Stimulated activated CD4-positive, alpha-beta T cell treated with anti-CD3 and anti-CD28 coated beads, TNF-alpha, amount 100 ng/mL, for 1 hour (primary cell): ENCODE data around the gene CEACAM1.
"Not testable (repeated sequence)": the region's sequence is repeated elsewhere in the genome, so short reads cannot be mapped to it uniquely, and the experiment has no call there.

ENCODE experiments used
- DNase-seq, 3 donors: peaks; one replicate each; pipeline ENCODE4 v3.0.0-alpha.2; 2020; ENCODE audit warnings: low read depth in 3 of 3, low spot score in 1 of 3

CEACAM1 gene

DNA sequence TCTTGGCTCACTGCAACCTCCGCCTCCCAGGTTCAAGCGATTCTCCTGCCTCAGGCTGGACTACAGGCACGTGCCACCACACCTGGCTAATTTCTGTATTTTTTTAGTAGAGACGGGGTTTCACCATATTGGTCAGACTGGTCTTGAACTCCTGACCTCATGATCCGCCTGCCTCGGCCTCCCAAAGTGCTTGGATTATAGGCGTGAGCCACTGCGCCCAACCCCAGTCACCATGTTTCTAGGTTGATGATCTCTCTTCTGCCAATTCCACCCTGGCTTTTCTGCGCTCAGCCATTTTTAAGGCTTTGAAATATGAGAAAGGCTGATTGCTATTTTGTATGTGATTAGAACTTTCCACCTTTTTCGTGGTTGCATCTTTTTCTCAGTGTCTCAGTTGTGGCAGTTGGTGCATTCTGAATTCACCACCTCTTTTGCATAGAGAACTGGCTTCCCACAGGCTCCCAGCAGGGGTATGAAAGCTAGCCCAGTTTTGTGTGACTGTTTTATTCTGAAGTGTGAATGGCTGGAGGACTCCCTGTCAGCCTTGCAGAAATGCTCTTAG, 15.5 kb downstream of the CEACAM1 start:
- no peak for DNase-seq

DNA sequence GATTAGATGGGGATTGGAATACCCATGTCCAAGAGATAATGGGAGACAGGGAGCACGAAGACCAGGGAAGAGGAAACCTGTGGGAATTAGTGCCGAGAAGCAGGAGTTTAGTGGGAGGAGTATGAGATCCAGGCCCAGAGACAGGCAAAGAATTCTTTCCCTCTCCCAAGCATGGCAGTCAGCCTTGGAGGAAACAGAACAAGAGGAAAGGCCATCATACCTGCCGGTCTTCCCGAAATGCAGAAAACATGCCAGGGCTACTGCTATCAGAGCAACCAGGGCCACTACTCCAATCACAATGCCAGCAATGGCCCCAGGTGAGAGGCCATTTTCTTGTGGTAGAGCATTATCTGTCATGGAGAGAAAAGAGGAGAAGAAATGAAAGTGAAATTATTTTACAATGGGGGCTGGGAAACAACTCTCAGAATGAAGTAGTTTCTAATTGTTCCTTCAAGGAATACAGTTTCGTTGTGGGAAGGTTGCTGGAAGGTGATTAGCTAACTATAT, 16.1 kb downstream of the CEACAM1 start:
- DNase-seq = no peak

- DNase-seq = no peak
Observed at GRCh38 chr19:42511340-42511739, 16.9 kb downstream of the CEACAM1 start.

GRCh38 chr19:42508892-42509444, 19.3 kb downstream of the CEACAM1 start:
- DNase-seq = no peak

GRCh38 chr19:42505066-42505465, 23.2 kb downstream of the CEACAM1 start:
- no peak for DNase-seq

DNA sequence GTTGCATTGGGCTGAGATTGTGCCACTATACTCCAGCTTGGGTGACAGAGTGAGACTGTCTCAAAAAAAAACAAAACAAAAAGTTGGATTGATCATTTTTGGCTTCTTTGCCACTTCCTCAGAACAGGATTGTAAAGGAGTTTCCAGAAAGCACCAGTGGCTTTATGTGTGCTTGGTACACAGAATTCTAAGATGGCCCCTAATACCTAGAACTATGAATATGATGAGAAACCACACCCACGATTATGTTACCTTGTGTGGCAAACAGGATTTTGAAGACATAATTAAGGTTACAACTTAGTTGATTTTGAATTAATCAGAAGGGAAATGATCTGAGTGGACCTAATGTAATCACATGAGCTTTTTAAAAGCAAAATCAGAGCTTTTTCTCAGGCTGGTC, 26.5 kb downstream of the CEACAM1 start:
- DNase-seq = no peak

- DNase-seq = not testable (repeated sequence)
Observed at GRCh38 chr19:42501243-42501642, 27.0 kb downstream of the CEACAM1 start.

DNA sequence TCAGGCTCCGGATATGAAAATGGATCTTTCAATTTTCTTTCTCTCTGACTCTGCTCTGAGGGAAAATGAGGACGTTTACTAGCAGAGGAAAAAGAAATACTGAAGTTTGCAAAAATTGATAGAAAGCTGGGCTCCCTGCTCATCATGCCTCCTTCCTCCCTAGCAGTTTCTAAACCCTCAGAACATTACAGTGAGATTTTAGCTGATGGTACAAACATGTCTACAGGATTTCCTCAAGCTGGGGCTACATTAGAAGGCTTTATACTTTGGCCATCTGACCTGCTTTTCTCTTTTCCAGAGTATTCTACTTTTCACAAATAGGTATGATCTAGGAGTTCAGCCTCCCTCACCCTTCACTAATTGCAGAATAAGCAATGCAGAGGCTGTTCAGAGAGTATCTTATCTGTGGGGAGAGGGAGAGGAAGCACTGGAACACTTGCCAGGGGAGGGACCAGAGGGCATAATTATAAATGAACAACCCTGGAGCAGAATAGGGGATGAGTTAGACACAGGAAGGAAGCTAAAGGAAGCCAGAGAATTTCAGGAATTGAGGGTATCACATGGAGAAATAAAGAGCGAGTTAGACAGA, 30.0 kb downstream of the CEACAM1 start:
- no peak for DNase-seq

DNA sequence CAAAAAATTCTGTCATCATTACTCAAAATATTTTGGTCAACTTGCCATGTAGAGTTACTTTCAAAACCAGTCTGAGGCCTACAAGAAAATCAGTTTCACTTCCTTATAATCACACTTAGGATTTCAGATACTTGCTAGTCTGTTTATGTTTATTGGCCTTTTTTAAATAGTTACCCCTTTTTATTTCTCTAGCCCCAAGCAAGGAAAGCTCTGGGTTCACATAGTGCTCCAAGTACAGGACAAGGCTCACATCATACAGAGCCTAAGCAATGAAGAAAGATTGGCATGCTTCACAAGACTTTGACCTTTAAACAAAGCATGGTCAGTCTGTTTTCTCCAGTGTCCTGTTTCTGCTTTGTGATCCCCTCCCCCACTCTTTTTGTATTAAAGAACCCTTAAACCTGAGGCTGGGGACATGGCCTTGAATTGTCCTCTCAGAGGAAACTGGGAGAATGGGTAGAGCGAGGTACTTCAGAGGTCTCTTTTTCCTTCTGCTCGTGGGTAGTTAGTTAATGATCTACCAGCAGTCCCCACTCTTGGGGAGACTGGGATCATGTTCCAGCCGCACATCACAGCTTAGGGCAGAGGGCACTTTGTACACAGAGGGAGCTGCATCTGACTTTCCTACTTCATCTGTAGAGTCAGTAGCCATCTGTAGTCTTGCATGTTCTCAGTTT, 30.7 kb downstream of the CEACAM1 start:
- DNase-seq = no peak

DNA sequence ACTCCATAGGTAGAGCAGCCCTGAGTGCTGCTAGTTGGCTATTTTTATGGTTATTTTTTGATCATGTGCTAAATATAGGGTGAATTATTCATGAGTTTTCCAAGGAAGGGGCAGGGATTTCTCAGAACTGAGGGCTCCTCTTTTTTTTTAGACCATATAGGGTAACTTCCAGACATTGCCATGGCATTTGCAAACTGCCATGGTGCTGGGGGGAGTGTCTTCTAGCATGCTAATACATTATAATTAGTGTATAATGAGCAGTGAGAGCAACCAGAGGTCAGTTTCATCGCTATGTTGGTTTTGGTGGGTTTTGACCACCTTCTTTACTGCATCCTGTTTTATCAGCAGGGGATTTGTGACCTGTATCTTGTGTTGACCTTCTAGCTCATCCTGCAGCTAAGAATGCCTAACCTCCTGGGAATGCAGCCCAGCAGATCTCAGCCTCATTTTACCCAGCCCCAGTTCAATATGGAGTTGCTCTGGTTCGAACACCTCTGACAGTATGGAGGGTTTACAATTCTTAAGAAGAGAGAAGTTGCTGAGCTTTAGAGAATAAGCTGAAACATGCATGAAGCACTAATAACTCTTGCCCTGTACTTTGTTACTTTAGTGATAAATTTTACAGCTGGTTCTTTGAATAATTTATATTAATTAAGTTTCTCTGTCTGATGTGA, 31.7 kb downstream of the CEACAM1 start:
- DNase-seq = no peak

DNA sequence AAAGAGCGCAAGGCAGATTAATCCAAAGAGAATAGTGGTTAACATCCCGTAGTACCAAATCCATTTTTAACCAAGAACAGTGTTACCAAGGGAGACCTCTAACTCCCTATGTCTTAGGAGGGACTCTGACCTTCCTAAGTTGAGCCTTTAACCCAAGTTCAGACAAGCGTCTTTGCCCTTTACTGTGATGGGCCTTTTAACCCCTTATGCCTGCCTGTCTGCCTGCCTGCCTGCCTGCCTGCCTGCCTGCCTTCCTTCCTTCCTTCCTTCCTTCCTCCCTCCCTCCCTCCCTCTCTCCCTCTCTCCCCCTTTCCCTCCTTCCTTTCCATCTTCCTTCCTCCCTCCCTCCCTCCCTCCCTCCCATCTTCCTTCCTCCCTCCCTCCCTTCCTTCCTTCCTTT, 32.6 kb downstream of the CEACAM1 start:
- DNase-seq = no peak

DNA sequence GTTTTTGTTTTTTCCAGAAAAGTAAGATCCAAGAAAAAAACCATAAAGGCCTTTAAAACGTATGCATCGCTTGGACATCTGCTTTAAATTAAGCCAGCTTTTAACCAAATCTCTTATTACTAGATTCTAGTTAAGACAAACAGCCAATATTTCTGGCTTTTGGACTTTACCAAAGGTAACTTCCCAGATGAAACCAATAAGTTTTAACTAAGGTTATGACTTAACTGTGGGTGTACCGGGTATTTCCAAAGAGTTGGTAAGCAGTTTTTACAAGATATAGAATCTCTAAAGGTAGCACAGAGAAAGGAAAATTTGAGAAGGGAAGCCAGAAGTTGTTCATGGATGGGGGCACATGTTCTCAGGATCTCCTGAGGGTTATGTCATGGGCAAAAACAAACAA, 34.0 kb downstream of the CEACAM1 start:
- DNase-seq = no peak

DNA sequence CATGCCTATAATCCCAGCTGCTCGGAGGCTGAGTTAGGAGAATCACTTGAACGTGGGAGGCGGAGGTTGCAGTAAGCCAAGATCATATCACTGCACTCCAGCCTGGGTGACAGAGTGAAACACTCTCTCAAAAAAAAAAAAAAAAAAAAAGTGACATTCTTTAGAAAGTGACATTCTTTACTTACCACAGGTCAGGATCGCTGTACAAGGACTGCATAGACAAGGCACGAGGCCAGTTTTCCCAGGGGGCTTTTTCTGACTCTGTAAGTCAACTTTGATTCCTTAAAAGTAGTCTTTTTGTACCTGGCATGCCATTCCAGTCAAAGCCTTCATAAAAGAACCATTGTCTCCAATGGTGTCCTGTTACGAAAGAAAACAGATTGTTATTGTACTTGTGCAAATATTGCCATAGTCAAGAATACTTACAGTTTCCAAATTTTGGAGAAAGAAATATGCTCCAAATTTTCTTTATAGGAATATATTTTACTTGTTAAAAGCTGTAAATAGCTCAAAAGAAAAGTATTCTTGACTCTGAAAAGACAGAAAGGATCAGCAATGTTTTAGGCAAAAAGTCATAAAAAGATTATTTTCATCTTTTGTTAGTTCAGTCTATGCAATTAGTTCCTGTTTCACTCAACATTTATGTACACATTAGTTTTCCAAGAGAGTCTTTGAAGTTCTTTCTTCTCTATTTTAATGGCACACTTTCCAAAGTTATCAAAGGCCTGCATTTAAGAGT, 39.3 kb downstream of the CEACAM1 start:
- no peak for DNase-seq

DNA sequence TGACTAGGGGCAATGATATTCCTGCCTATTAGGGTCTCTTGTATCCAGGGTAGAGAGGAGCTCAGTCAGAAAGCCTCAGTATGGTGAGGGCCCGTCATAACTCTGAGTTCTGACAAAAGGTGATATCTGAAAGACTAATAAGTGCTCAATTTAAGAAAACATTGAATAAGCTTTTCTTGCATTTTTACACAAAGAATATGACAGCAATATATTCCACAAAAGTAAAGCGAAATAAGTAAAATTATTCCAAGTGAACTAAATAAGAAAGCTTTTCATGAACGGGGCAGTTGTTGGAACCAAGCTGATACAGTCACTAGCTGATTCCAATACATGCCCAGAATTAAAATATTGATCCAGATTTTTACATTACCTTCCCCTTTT, 40.5 kb downstream of the CEACAM1 start:
- no peak for DNase-seq

DNA sequence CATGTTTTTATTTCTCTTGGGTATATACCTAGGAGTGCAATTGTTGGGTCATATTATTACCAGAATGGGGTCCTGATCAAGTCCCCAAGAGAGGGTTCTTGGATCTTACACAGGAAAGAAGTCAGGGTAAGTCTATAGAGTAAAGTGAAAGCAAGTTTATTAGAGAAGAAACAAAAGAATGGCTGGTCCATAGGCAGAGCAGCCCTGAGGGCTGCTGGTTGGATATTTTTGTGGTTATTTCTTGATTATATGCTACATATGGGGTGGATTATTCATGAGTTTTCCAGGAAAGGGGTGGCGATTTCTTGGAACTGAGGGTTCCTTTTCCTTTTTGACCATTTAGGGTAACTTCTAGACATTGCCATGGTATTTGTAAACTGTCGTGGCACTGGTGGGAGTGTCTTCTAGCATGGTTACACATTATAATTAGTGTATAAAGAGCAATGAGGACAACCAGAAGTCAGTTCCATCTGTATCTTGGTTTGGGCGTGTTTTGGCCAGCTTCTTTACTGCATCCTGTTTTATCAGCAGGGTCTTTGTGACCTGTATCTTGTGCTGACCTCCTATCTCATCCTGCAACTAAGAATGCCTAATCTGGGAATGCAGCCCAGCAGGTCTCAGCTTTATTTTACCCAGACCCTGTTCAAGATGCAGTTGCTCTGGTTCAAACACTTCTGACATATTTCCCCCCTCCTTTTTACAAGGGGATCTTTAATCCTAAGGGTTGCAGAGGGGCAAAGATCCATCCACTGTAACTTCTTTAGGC, 41.1 kb downstream of the CEACAM1 start:
- no peak for DNase-seq

DNA sequence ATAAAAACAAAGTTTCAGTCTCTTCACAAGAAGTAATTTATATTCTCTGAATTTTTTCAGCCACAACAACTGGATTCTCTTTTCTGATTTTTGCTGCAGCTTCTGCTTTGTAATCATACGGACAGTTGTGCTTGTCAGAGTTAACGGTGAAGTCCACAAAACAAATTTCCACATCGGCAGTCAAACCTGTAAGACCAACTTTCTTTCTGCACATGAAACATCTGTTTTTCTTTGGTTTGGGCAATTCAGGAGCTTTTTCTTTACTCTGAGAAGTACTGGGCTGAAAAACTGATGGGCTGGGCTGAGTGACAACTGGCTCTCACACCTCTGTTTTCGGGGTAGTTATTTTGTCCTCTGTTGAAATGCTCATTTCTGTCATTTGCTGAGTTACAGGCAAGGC, 43.2 kb downstream of the CEACAM1 start:
- not testable (repeated sequence) for DNase-seq

DNA sequence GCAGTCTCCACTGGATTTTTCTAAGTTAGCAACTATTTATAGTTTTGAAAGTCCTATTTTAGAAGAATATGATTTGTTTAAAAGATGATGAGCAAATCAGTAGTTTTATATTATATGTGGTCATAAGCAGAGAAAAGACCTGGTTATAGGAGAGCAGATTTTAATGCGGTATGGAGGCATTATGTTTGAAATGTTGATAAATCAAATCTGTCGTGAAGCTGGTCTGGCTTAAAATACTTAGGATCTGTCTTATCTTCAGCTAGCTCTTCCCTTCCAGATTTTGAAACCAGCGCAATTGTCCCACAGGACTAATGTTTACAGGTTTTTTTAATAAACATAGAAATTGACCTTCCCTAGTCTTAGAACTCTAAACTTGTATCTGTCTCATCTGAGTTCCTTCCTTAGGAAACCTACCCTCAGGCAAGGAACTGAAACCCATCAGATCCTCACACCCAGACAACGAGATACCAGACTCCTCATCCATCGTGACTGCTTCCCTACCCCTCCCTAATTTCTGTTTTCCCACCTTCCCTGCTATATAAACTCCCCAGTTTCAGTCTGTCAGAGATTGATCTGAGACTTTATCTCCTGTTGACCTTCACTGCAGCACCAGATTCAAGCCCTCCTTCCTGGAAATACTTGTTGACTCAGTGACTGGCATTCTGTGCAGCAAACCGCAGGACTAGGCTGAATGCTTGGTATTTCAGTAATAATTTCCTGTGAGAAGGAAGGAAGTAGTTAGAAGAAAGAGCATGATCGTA, 47.8 kb downstream of the CEACAM1 start:
- DNase-seq = no peak

DNA sequence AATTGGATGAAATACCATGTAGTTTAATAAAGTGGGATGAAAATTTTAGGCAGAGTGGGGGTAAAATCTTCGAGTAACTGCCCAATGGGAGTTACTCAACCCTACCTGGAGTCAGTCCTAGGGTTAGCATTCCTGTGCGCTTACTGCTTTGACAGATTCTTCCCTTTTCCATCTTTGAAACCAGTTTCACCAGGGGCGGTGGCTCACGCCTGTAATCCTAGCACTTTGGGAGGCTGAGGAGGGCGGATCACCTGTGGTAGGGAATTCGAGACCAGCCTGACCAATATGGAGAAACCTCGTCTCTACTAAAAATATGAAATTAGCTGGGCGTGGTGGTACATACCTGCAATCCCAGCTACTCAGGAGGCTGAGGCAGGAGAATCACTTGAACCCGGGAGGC, 48.5 kb downstream of the CEACAM1 start:
- no peak for DNase-seq

DNA sequence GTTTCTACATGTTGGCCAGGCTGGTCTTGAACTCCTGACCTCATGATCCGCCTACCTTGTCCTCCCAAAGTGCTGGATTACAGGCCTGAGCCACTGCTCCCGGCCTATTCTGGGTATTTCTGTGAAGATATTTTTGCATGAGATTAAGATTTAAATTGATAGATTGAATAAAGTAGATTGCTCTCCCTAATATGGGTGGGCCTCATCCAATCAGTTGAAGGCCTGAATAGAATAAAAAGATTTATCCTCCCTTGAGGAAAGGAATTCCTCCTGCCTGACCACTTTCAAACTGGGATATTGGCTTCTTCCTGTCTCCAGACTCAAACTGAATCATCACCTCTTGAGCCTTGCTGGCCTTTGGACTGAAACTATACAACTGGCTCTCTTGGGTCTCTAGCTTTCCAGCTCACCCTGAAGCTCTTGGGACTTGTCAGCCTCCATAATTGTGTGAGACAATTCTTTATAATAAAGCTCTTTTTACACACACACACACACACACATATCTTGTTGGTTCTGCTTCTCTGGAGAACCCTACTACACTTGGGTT, 49.4 kb downstream of the CEACAM1 start:
- no peak for DNase-seq
